ENCODE measurements around the gene CHRDL1.

CHRDL1 gene

DNA sequence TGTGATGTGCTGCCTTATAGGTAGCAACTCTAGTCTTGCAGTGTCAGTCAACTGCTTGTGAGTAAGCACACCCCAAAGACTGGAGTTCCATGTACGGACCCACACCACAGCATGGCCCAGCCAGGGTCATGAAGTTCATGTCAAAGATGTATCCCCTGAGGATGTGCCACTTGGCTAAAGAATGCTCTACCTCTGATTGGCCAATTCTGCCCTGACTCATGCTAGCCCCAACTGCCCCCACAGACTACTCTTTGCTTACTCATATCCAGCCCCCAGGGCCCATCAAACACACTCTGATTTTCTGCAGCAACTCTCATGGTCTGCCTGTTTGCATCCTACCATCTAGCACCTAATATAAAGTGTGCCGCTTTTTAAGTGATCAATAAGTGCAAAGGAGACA lies 62.5 kb downstream of the CHRDL1 start:
- in situ Hi-C loops (cut with MboI; ENCODE audit: low sequenced_read_pairs, unreplicated experiment): no loop called here
- TF ChIP-seq, protein P1, sequence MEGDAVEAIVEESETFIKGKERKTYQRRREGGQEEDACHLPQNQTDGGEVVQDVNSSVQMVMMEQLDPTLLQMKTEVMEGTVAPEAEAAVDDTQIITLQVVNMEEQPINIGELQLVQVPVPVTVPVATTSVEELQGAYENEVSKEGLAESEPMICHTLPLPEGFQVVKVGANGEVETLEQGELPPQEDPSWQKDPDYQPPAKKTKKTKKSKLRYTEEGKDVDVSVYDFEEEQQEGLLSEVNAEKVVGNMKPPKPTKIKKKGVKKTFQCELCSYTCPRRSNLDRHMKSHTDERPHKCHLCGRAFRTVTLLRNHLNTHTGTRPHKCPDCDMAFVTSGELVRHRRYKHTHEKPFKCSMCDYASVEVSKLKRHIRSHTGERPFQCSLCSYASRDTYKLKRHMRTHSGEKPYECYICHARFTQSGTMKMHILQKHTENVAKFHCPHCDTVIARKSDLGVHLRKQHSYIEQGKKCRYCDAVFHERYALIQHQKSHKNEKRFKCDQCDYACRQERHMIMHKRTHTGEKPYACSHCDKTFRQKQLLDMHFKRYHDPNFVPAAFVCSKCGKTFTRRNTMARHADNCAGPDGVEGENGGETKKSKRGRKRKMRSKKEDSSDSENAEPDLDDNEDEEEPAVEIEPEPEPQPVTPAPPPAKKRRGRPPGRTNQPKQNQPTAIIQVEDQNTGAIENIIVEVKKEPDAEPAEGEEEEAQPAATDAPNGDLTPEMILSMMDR (IDR thresholded peaks at IDR 0.05; ENCODE audit: borderline replicate concordance, control extremely low read depth, extremely low read depth, insufficient read depth, missing control alignments): no peak
- no peak for DNase-seq (ENCODE audit: low spot score)

DNA sequence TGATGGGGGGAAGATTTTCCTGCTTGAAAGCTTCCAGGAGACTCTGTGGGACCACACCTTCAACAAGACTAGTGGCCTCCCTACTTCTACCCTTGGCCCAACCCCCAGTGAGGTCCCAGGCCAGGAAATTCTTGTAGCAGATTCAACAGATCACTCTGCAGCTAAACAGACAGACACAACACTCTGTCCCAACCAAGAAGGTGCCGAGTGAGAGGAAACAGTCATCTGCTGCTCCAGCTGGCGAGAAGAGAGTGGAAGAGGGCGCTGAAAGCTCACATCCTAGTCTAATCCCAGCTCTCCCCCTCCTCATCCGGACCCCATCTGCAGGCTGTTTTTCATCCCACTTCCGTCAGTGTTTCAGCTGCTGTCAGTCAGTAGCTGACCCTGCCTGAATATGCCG lies 63.4 kb downstream of the CHRDL1 start:
- no peak for DNase-seq (ENCODE audit: low spot score)
- in situ Hi-C loops (cut with MboI; ENCODE audit: low sequenced_read_pairs, unreplicated experiment): no loop called here
- TF ChIP-seq, protein P1 (IDR thresholded peaks at IDR 0.05; ENCODE audit: borderline replicate concordance, control extremely low read depth, extremely low read depth, insufficient read depth, missing control alignments): no peak

DNA sequence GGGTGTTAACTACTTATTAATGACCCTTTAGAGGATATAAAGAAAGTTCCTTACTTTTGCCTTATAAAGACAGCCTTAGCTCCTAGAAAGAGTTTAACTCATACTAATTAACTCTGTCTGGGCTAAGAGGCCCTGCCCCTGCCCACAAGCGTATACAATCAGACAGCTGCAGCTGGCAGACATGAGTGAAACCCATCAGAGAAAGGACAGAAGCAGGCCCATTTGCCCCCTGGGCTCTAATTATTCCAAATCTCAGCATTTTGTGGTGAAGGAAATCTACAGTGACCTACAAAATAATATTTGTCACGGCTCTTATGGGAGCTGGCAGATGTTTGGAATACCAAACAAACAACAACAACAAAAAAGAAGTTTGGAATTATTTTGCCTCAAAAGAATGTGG lies 71.8 kb downstream of the CHRDL1 start:
- TF ChIP-seq, protein P1 (IDR thresholded peaks at IDR 0.05; ENCODE audit: borderline replicate concordance, control extremely low read depth, extremely low read depth, insufficient read depth, missing control alignments): no peak
- no peak for DNase-seq (ENCODE audit: low spot score)
- in situ Hi-C loops (cut with MboI; ENCODE audit: low sequenced_read_pairs, unreplicated experiment): no loop called here

DNA sequence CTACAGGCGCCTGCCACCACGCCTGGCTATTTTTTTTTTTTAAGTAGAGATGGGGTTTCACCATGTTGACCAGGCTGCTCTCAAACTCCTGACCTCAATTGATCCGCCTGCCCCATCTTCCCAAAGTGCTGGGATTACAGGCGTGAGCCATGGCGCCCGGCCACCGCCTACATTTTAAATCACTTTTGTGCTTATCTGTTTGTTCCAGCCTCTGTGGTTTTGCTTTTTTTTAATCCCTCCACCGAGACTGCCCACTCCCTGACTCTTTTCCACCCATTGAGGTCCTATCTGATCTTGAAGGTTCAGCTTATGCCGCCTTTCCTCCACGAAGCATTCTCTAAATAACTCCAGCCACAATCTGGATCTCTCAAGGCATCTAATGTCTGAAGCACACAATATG lies 73.5 kb downstream of the CHRDL1 start:
- TF ChIP-seq, protein P1 (IDR thresholded peaks at IDR 0.05; ENCODE audit: borderline replicate concordance, control extremely low read depth, extremely low read depth, insufficient read depth, missing control alignments): no peak
- no peak for DNase-seq (ENCODE audit: low spot score)
- in situ Hi-C loops (cut with MboI; ENCODE audit: low sequenced_read_pairs, unreplicated experiment): no loop called here

DNA sequence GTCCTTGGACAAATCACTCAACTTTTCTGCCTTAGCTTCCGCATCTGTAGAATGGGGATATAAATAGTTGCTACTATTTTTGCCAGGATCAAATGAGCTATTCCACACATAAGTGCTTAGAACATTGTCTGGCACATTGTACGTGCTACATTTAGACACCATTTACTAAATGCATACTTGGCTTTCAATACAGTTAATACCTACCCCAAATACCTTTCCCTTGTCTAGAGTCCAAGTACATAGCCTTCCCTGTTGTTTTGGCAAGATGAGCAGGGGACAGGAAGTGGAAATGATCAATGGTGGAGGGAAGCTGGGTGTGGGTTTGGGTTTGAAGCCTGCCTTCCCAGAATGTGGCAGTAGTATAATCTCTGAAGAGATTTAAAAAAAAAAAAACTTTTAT lies 82.0 kb downstream of the CHRDL1 start:
- no peak for DNase-seq (ENCODE audit: low spot score)
- TF ChIP-seq, protein P1 (IDR thresholded peaks at IDR 0.05; ENCODE audit: borderline replicate concordance, control extremely low read depth, extremely low read depth, insufficient read depth, missing control alignments): no peak
- in situ Hi-C loops (cut with MboI; ENCODE audit: low sequenced_read_pairs, unreplicated experiment): no loop called here

DNA sequence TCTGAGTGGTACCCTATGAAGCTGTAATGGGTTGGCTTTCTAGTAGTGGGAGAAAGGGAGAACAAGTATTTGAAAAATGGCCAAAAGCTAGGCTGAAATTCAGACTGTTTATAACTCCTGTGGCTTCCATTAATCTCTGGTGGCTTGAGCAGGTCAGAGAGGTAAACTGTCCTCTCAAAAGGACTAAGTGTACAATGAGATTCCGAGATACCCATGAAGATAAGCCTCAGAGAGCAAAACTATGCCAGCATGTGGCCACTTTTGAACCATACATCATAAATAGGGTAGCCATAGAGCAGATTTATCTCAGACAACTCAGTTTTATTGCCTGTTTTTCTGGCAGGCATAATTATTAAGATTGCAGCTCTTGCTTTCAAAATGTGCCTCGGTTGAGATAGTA lies 89.2 kb downstream of the CHRDL1 start:
- TF ChIP-seq, protein P1 (IDR thresholded peaks at IDR 0.05; ENCODE audit: borderline replicate concordance, control extremely low read depth, extremely low read depth, insufficient read depth, missing control alignments): no peak
- DNase-seq (ENCODE audit: low spot score): no peak

DNA sequence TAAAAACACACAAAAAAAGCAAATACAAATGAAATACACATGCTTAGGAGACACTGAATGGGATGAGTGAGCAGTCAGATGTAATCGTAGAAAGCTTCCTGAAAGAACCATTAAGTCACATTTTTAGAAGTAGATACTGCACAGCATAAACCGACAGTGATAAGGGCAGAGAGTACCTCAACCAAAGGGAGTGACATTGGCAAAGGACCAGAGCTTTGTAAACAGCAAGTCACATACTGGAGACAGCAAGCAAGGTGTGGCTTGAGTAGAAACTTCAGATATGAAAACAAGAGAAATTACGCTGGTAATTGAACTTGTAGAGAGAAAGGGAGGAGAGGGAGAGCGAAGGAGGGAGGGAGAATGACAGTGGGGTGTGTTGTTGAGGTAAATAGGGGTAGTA lies 92.0 kb downstream of the CHRDL1 start:
- TF ChIP-seq, protein P1 (IDR thresholded peaks at IDR 0.05; ENCODE audit: borderline replicate concordance, control extremely low read depth, extremely low read depth, insufficient read depth, missing control alignments): no peak
- DNase-seq (ENCODE audit: low spot score): no peak
- in situ Hi-C loops (cut with MboI; ENCODE audit: low sequenced_read_pairs, unreplicated experiment): no loop called here

More for the DNA sequence above, 89.2 kb downstream of the CHRDL1 start:
- in situ Hi-C loops (cut with MboI; ENCODE audit: low sequenced_read_pairs, unreplicated experiment): no loop called here
